Mesenchymal stem cell (in vitro differentiated cells and primary cell): ENCODE data around the gene E2F6.

Source experiments
- DNase-seq: peaks from one replicate; pipeline ENCODE4 v3.0.0-alpha.2; 2013
- H2AFZ ChIP-seq: one replicate; pipeline ENCODE4 v1.6.1; 2013; ENCODE audit warnings: low read depth, mild to moderate bottlenecking, control low read depth, inconsistent platforms, low read length, moderate library complexity
- H2AK5ac ChIP-seq: 2 replicates; pipeline ENCODE4 v1.6.1; 2013; ENCODE audit warnings: low read length, moderate library complexity, mild to moderate bottlenecking, inconsistent platforms; ENCODE audit not compliant: severe bottlenecking
- H2BK120ac ChIP-seq: one replicate; pipeline ENCODE4 v1.6.1; 2013; ENCODE audit warnings: low read depth, mild to moderate bottlenecking, inconsistent platforms, low read length, moderate library complexity
- H2BK12ac ChIP-seq, 2 experiments: one replicate each; pipeline ENCODE4 v1.6.1; 2013; ENCODE audit warnings: inconsistent platforms in 2 of 2, low read length in 2 of 2, mild to moderate bottlenecking in 2 of 2, moderate library complexity in 2 of 2, control low read depth in 1 of 2
- H2BK15ac ChIP-seq: one replicate; pipeline ENCODE4 v1.6.1; 2013; ENCODE audit warnings: mild to moderate bottlenecking, low read depth, inconsistent platforms; ENCODE audit not compliant: poor library complexity, severe bottlenecking
- H2BK5ac ChIP-seq: 2 replicates; pipeline ENCODE4 v1.6.1; 2013; ENCODE audit warnings: low read depth, mild to moderate bottlenecking, low read length, control low read depth, inconsistent platforms; ENCODE audit not compliant: poor library complexity, severe bottlenecking
- H3K14ac ChIP-seq, 2 experiments: one replicate each; pipeline ENCODE4 v1.6.1; 2013; ENCODE audit warnings: inconsistent platforms in 2 of 2, low read length in 2 of 2, control low read depth in 1 of 2, mild to moderate bottlenecking in 1 of 2, moderate library complexity in 1 of 2
- H3K18ac ChIP-seq, 2 experiments: one replicate each; pipeline ENCODE4 v1.6.1; 2013; ENCODE audit warnings: inconsistent platforms in 2 of 2, low read length in 2 of 2, control low read depth in 1 of 2, low read depth in 1 of 2, mild to moderate bottlenecking in 1 of 2
- H3K23ac ChIP-seq, 2 experiments: one replicate each; pipeline ENCODE4 v1.6.1; 2013; ENCODE audit warnings: inconsistent platforms in 2 of 2, low read length in 2 of 2, mild to moderate bottlenecking in 2 of 2, moderate library complexity in 2 of 2, control low read depth in 1 of 2
- H3K27ac ChIP-seq: 2 replicates; pipeline ENCODE4 v1.5.1; 2013; ENCODE audit warnings: mild to moderate bottlenecking, moderate library complexity, low read length, control low read depth, inconsistent platforms; ENCODE audit not compliant: poor library complexity, severe bottlenecking
- H3K27me3 ChIP-seq, 2 experiments: 2 replicates each; pipeline versions ENCODE4 v1.6.1 to v1.7.0; 2013; ENCODE audit warnings: low read length in 2 of 2, mild to moderate bottlenecking in 2 of 2, moderate library complexity in 2 of 2, control low read depth in 1 of 2, inconsistent platforms in 1 of 2; ENCODE audit not compliant: control insufficient read depth in 1 of 2, insufficient read depth in 1 of 2
- H3K36me3 ChIP-seq, 2 experiments: 2 replicates each; pipeline versions ENCODE4 v1.6.1 to v1.7.0; 2013; ENCODE audit warnings: low read length in 2 of 2, control low read depth in 1 of 2, inconsistent platforms in 1 of 2, low read depth in 1 of 2, mild to moderate bottlenecking in 1 of 2; ENCODE audit not compliant: insufficient read depth in 2 of 2, control insufficient read depth in 1 of 2
- H3K4ac ChIP-seq, 2 experiments: one replicate each; pipeline ENCODE4 v1.6.1; 2013; ENCODE audit warnings: inconsistent platforms in 2 of 2, low read length in 2 of 2, mild to moderate bottlenecking in 2 of 2, moderate library complexity in 2 of 2, control low read depth in 1 of 2, low read depth in 1 of 2
- H3K4me1 ChIP-seq: 2 replicates; pipeline ENCODE4 v1.6.1; 2013; ENCODE audit warnings: low read depth, low read length, control low read depth; ENCODE audit not compliant: control insufficient read depth, insufficient read depth
- H3K4me2 ChIP-seq: 2 replicates; pipeline ENCODE4 v1.6.1; 2013; ENCODE audit warnings: low read length, mild to moderate bottlenecking, inconsistent platforms; ENCODE audit not compliant: poor library complexity, severe bottlenecking
- H3K4me3 ChIP-seq, 2 experiments: 2 replicates each; pipeline versions ENCODE4 v1.5.1 to v1.7.0; 2013; ENCODE audit warnings: low read length in 2 of 2, mild to moderate bottlenecking in 2 of 2, control low read depth in 1 of 2, low read depth in 1 of 2; ENCODE audit not compliant: insufficient read depth in 1 of 2
- H3K79me1 ChIP-seq: replicated peaks from 2 replicates; pipeline ENCODE4 v1.6.1; 2013; ENCODE audit warnings: mild to moderate bottlenecking, control low read depth, low read length, inconsistent platforms; ENCODE audit not compliant: poor library complexity, severe bottlenecking
- H3K9ac ChIP-seq: 2 replicates; pipeline ENCODE4 v1.7.0; 2013; ENCODE audit warnings: mild to moderate bottlenecking, low read length, moderate library complexity
- H3K9me3 ChIP-seq: 2 replicates; pipeline ENCODE4 v1.7.0; 2013; ENCODE audit warnings: mild to moderate bottlenecking, low read length; ENCODE audit not compliant: control insufficient read depth
- H4K8ac ChIP-seq: one replicate; pipeline ENCODE4 v1.6.1; 2013; ENCODE audit warnings: inconsistent platforms, mild to moderate bottlenecking, low read length, moderate library complexity
- H4K91ac ChIP-seq: one replicate; pipeline ENCODE4 v1.6.1; 2013; ENCODE audit warnings: mild to moderate bottlenecking, low read length, inconsistent platforms
- WGBS: methylation state at CpG from one replicate; pipeline ENCODE4 v1.1.7; 2013; ENCODE audit warnings: mixed read lengths; 5-methylcytosine and 5-hydroxymethylcytosine counted together

E2F6 gene

GRCh38 chr2:11492720-11493119, 26.8 kb upstream of the E2F6 start:
- H3K4me3 ChIP-seq, result no peak overlapping the region
- no peak overlapping the region for H3K18ac ChIP-seq
- H2AFZ ChIP-seq, result no peak overlapping the region
- H3K9me3 ChIP-seq, result no peaks in the 10 kb centered on the region
- H2BK120ac ChIP-seq, result no peak overlapping the region
- peaks cover 3% of the 10 kb centered on the region for H3K4me1 ChIP-seq
- no peak overlapping the region for H4K8ac ChIP-seq
- no peak overlapping the region for H3K27ac ChIP-seq
- peak overlapping the region in 1 of 2 experiments; percentile 55 for H3K14ac ChIP-seq
- no peak overlapping the region for H2BK15ac ChIP-seq
- DNase-seq, result no peak
- H3K4ac ChIP-seq, result no peak overlapping the region
- H4K91ac ChIP-seq, result no peak overlapping the region
- no peak overlapping the region for H2BK5ac ChIP-seq
- peak overlapping the region in 1 of 2 experiments; percentile 83 for H3K23ac ChIP-seq
- no peaks in the 10 kb centered on the region for H3K36me3 ChIP-seq
- H2AK5ac ChIP-seq, result no peak overlapping the region
- H3K9ac ChIP-seq, result no peak overlapping the region
- no peaks in the 10 kb centered on the region for H3K79me1 ChIP-seq
- WGBS, result no CpG with 5 or more reads among the region's 1 CpG
- H3K4me2 ChIP-seq, result no peak overlapping the region
- peaks cover 26 to 43% of the 10 kb centered on the region in 2 experiments for H3K27me3 ChIP-seq
- H2BK12ac ChIP-seq, result no peak overlapping the region

GRCh38 chr2:11492244-11492643, 26.3 kb upstream of the E2F6 start:
- Histone ChIP-seq H3K4me3 (no peak overlapping the region), H3K27ac (no peak overlapping the region), H2BK5ac (no peak overlapping the region), H4K8ac (no peak overlapping the region), H2AK5ac (no peak overlapping the region), H3K27me3 (peaks cover 27 to 47% of the 10 kb centered on the region in 2 experiments), H3K9ac (no peak overlapping the region), H3K9me3 (no peaks in the 10 kb centered on the region), H3K4me2 (no peak overlapping the region), H4K91ac (no peak overlapping the region), H3K79me1 (no peaks in the 10 kb centered on the region), H3K4me1 (peaks cover 3% of the 10 kb centered on the region), H3K18ac (no peak overlapping the region), H3K36me3 (no peaks in the 10 kb centered on the region), H3K4ac (no peak overlapping the region), H2BK12ac (no peak overlapping the region), H3K23ac (no peak overlapping the region), H2BK15ac (no peak overlapping the region), H2BK120ac (no peak overlapping the region), H2AFZ (no peak overlapping the region), H3K14ac (peak overlapping the region in 1 of 2 experiments; percentile 55)
- WGBS, result 95% methylated on average over 3 of the region's 3 CpGs
- DNase-seq, result no peak

- no peak overlapping the region for H4K91ac ChIP-seq
- H3K4me2 ChIP-seq, result no peak overlapping the region
- no peak overlapping the region for H2BK5ac ChIP-seq
- no peak overlapping the region for H3K27ac ChIP-seq
- no peak overlapping the region for H2BK12ac ChIP-seq
- H3K14ac ChIP-seq, result no peak overlapping the region
- no peak overlapping the region for H2AK5ac ChIP-seq
- H3K23ac ChIP-seq, result no peak overlapping the region
- no peak overlapping the region for H3K4me3 ChIP-seq
- no peak overlapping the region for H2BK120ac ChIP-seq
- WGBS, result 95% methylated on average over 2 of the region's 3 CpGs
- no peak overlapping the region for H2AFZ ChIP-seq
- no peak overlapping the region for H4K8ac ChIP-seq
- H3K9me3 ChIP-seq, result no peaks in the 10 kb centered on the region
- H3K79me1 ChIP-seq, result no peaks in the 10 kb centered on the region
- no peak overlapping the region for H3K9ac ChIP-seq
- peaks cover 3% of the 10 kb centered on the region for H3K4me1 ChIP-seq
- H3K27me3 ChIP-seq, result peaks cover 28 to 52% of the 10 kb centered on the region in 2 experiments
- DNase-seq, result no peak
- no peaks in the 10 kb centered on the region for H3K36me3 ChIP-seq
- no peak overlapping the region for H3K4ac ChIP-seq
- no peak overlapping the region for H2BK15ac ChIP-seq
- no peak overlapping the region for H3K18ac ChIP-seq
Measured at GRCh38 chr2:11491348-11491933, 25.5 kb upstream of the E2F6 start.

DNA sequence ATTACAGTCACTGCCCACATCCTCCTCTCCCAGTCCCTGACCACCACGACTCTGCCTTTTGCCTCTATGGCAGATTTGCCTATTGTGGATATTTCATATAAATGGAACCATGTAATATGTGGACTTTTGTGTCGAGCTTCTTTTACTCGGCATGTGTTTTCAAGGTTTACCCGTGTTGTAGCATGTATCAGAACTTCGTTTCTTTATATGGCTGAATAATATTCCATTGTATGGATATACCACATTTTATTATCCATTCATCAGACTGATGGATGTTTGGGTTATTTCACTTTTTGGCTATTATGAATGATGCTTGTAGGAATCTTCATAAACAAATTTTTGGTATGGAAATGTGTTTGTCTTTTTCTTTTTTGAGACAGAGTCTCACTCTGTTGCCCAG, 24.2 kb upstream of the E2F6 start:
- Histone ChIP-seq H4K8ac (no peak overlapping the region), H2BK12ac (no peak overlapping the region), H3K4me3 (no peak overlapping the region), H3K23ac (no peak overlapping the region), H2AK5ac (no peak overlapping the region), H3K4me1 (no peaks in the 10 kb centered on the region), H3K4ac (no peak overlapping the region), H3K18ac (no peak overlapping the region), H3K27ac (no peak overlapping the region), H2AFZ (no peak overlapping the region), H2BK5ac (no peak overlapping the region), H3K36me3 (no peaks in the 10 kb centered on the region), H3K4me2 (no peak overlapping the region), H2BK15ac (no peak overlapping the region), H2BK120ac (no peak overlapping the region), H4K91ac (no peak overlapping the region), H3K79me1 (no peaks in the 10 kb centered on the region), H3K14ac (no peak overlapping the region), H3K9me3 (no peaks in the 10 kb centered on the region), H3K9ac (no peak overlapping the region), H3K27me3 (peaks cover 39 to 55% of the 10 kb centered on the region in 2 experiments)
- 100% methylated on average over 3 of the region's 5 CpGs for WGBS
- DNase-seq, result no peak
